K562 (cell line): ENCODE measurements around the gene TEX30. TPM values are rescaled to one million over a fixed set of nuclear protein-coding genes. Genes with fewer than 3 reads are reported as not detected.

Experiments used
- ATAC-seq: fragments of 200-7000 bp; cut with Tn5 transposase; 3 replicates; pipeline ENCODE4 v1.9.1; 2020; ENCODE audit warnings: moderate library complexity
- BruUV-seq: library from RNA; stranded (reverse); fragments of 400-500 nt; replicated peaks from 2 replicates; lab custom pipeline; 2021; lab: Mats Ljungman, UMichigan
- CTCF ChIA-PET: fragments of 300-600 bp; formaldehyde crosslinking; extraction: SDS; loops from one replicate; lab custom pipeline; 2021; ENCODE audit warnings: low intra/inter-chr PET ratio; lab: Yijun Ruan, JAX
- POLR2A ChIA-PET: fragments of 300-600, 350-650 bp; sonication (Branson Sonifier 250); formaldehyde crosslinking; extraction: SDS; loops from one replicate; lab custom pipeline; 2021; ENCODE audit warnings: antibody characterized with exemption, inconsistent platforms; lab: Yijun Ruan, JAX
- DNase-seq, 4 experiments: peaks; one replicate each; pipeline versions ENCODE4 v3.0.0 to v3.0.0-alpha.2; 2011 to 2018; ENCODE audit warnings: low spot score in 3 of 4, mixed read lengths in 3 of 4; ENCODE audit errors: extremely low read depth in 1 of 4
- FAIRE-seq: peaks from 2 replicates; lab custom pipeline; 2011; peaks lifted over from hg19 to GRCh38; lab: Jason Lieb, UNC
- H2AFZ ChIP-seq: 2 replicates; pipeline ENCODE4 v1.6.0; 2011; ENCODE audit warnings: low read depth, low read length, control low read depth, inconsistent platforms
- H3K27ac ChIP-seq: fragments of 200-600 bp; 3 replicates; pipeline ENCODE4 v1.8.0; 2011; ENCODE audit warnings: low read depth, mild to moderate bottlenecking, control low read depth, inconsistent platforms, low read length, moderate library complexity, mixed read lengths; ENCODE audit errors: extremely low read depth
- H3K27me3 ChIP-seq, 2 experiments: fragments of 300-600 bp in 1 of 2; 2 replicates in 1 of 2; 3 replicates in 1 of 2; pipeline versions ENCODE4 v1.6.0 to v1.8.0; 2011; ENCODE audit warnings: inconsistent platforms in 2 of 2, low read length in 2 of 2, mild to moderate bottlenecking in 1 of 2, mixed read lengths in 1 of 2, moderate library complexity in 1 of 2; ENCODE audit not compliant: control insufficient read depth in 2 of 2, insufficient read depth in 2 of 2
- H3K36me3 ChIP-seq: fragments of 300-600 bp; 3 replicates; pipeline ENCODE4 v1.8.0; 2011; ENCODE audit warnings: mild to moderate bottlenecking, low read length, inconsistent platforms; ENCODE audit not compliant: control insufficient read depth, insufficient read depth
- H3K4me1 ChIP-seq, 2 experiments: fragments of 200-600 bp in 1 of 2; replicated peaks in 1 of 2; 2 replicates in 1 of 2; 3 replicates in 1 of 2; pipeline versions ENCODE4 v1.5.1 to v1.8.0; 2011; ENCODE audit warnings: inconsistent platforms in 2 of 2, low read length in 2 of 2, mild to moderate bottlenecking in 1 of 2, mixed read lengths in 1 of 2, moderate library complexity in 1 of 2; ENCODE audit not compliant: control insufficient read depth in 2 of 2, insufficient read depth in 2 of 2
- H3K4me2 ChIP-seq: 2 replicates; pipeline ENCODE4 v1.6.1; 2011; ENCODE audit warnings: low read length, control low read depth, inconsistent platforms, mixed read lengths; ENCODE audit not compliant: insufficient read depth
- H3K4me3 ChIP-seq: fragments of 200-600 bp; sonication (generic), shearing (Covaris generic); 2 replicates; pipeline ENCODE4 v1.5.1; 2016; ENCODE audit warnings: control low read depth, inconsistent platforms
- H3K79me2 ChIP-seq: fragments of 200-600 bp; 3 replicates; pipeline ENCODE4 v1.8.0; 2011; ENCODE audit warnings: low read length, inconsistent platforms; ENCODE audit not compliant: control insufficient read depth, insufficient read depth
- H3K9ac ChIP-seq, 2 experiments: 2 replicates each; pipeline versions ENCODE4 v1.6.0 to v1.6.1; 2011; ENCODE audit warnings: low read depth in 2 of 2, low read length in 2 of 2, control low read depth in 1 of 2, inconsistent platforms in 1 of 2, mild to moderate bottlenecking in 1 of 2, mixed read lengths in 1 of 2; ENCODE audit not compliant: insufficient read depth in 1 of 2
- H3K9me1 ChIP-seq: one replicate; pipeline ENCODE4 v1.6.0; 2011; ENCODE audit warnings: inconsistent platforms, mild to moderate bottlenecking, low read length, moderate library complexity; ENCODE audit not compliant: control insufficient read depth, insufficient read depth
- H3K9me3 ChIP-seq: replicated peaks from 2 replicates; pipeline ENCODE4 v1.5.1; 2011; ENCODE audit warnings: low read depth, low read length, inconsistent platforms; ENCODE audit not compliant: control insufficient read depth, insufficient read depth
- H4K20me1 ChIP-seq: replicated peaks from 2 replicates; pipeline ENCODE4 v1.6.1; 2011; ENCODE audit warnings: low read length, inconsistent platforms, mixed read lengths; ENCODE audit not compliant: control insufficient read depth, insufficient read depth
- ESRRA ChIP-seq: fragments of 450-650 bp; IDR thresholded peaks from 2 replicates; pipeline ENCODE4 v1.6.1; 2014; ENCODE audit warnings: low read depth, mild to moderate bottlenecking, moderate library complexity, borderline replicate concordance
- HIVEP1 ChIP-seq: fragments of 250-450 bp; sonication (Bioruptor Pico); IDR thresholded peaks from 2 replicates; pipeline ENCODE4 v1.4.0; 2020; ENCODE audit warnings: mild to moderate bottlenecking
- HMG20B ChIP-seq: fragments of 250-450 bp; sonication (Bioruptor Pico); IDR thresholded peaks from 2 replicates; pipeline ENCODE4 v1.5.0; 2021; ENCODE audit warnings: mild to moderate bottlenecking
- KAT2B ChIP-seq: IDR thresholded peaks from one replicate; pipeline ENCODE4 v1.6.1; 2012; ENCODE audit warnings: low read depth, mild to moderate bottlenecking, control low read depth, inconsistent platforms, low read length, moderate library complexity
- MAFF ChIP-seq: IDR thresholded peaks from 2 replicates; pipeline ENCODE4 v1.6.1; 2012; ENCODE audit warnings: low read length, improper control_type of control experiment
- PML ChIP-seq: IDR thresholded peaks from 2 replicates; pipeline ENCODE4 v1.6.1; 2012; ENCODE audit warnings: low read length, inconsistent platforms
- POLR3A ChIP-seq: IDR thresholded peaks from 2 replicates; pipeline ENCODE4 v1.6.1; 2011; ENCODE audit warnings: borderline replicate concordance, mild to moderate bottlenecking, moderate library complexity; ENCODE audit not compliant: insufficient read length, insufficient read depth; ENCODE audit errors: extremely low read depth
- RFX7 ChIP-seq: fragments of 250-450 bp; sonication (Bioruptor Pico); IDR thresholded peaks from 2 replicates; pipeline ENCODE4 v1.5.1; 2021; ENCODE audit warnings: mild to moderate bottlenecking
- SMAD3 ChIP-seq: fragments of 450-650 bp; formaldehyde crosslinking; conservative IDR thresholded peaks from 2 replicates; pipeline ENCODE4 v1.4.0; 2020; ENCODE audit warnings: mild to moderate bottlenecking
- SNRNP70 ChIP-seq: fragments of 200-400 bp; formaldehyde crosslinking; optimal IDR thresholded peaks from 2 replicates; pipeline ENCODE3; 2017; ENCODE audit warnings: low read depth, low read length
- ZBTB7A ChIP-seq: IDR thresholded peaks from 2 replicates; pipeline ENCODE4 v1.6.1; 2011; ENCODE audit warnings: low read depth, mild to moderate bottlenecking, low read length, moderate library complexity, borderline replicate concordance; ENCODE audit not compliant: control insufficient read depth
- ZNF444 ChIP-seq: fragments of 250-450 bp; sonication (Bioruptor Pico); IDR thresholded peaks from 2 replicates; pipeline ENCODE4 v1.4.0; 2020; ENCODE audit warnings: mild to moderate bottlenecking, moderate library complexity
- ZNF507 ChIP-seq: conservative IDR thresholded peaks from 2 replicates; pipeline ENCODE4 v1.6.1; 2017; ENCODE audit warnings: missing genetic modification characterization, missing compliant biosample characterization
- WGBS: fragments of 100-300 bp; shearing (Covaris generic); methylation state at CpG from one replicate; pipeline ENCODE4 v1.1.6; 2016; ENCODE audit warnings: low coverage, mixed read lengths; ENCODE audit not compliant: insufficient coverage; ENCODE audit errors: missing lambda C conversion rate; 5-methylcytosine and 5-hydroxymethylcytosine counted together
- in situ Hi-C: fragments of 300-500 bp; cut with MboI; formaldehyde crosslinking; loops from 4 replicates; pipeline ENCODE4 v1.15.0; 2018; ENCODE audit warnings: inconsistent platforms, mixed read lengths
- intact Hi-C: fragments of 100-400 bp; cut with micrococcal nuclease; formaldehyde crosslinking; loops from 2 replicates; pipeline ENCODE4 v1.14.2; 2022
- polyA plus RNA-seq, 8 experiments: library from polyadenylated mRNA; depleted of rRNA in 4 of 8; stranded (reverse) in 5 of 8; unstranded in 3 of 8; fragments of >200 nt; fragmentation: Nextera tagmentation in 2 of 8; fragmentation: Illumina TruSeq in 1 of 8; extraction: Ambion mirVana in 2 of 8; extraction: Trizol in 1 of 8; gene quantifications; 2 replicates each; pipeline versions ENCODE4 v1.2.1 to v1.2.3, GENCODE V29; 2011 to 2014; ENCODE audit warnings: inconsistent platforms in 1 of 8, missing spikeins in 1 of 8
- total RNA-seq, 7 experiments: library from RNA; depleted of rRNA in 6 of 7; stranded (reverse); fragments of >200 nt in 6 of 7; fragmentation: Illumina TruSeq in 2 of 7; extraction: Trizol in 2 of 7; gene quantifications; 2 replicates each; pipeline versions ENCODE4 v1.2.1 to v1.2.3, GENCODE V29; 2011 to 2021; ENCODE audit warnings: low replicate concordance in 1 of 7

Gene TEX30
- total and polyA plus RNA-seq, 9 of the 15 experiments (the other 6 are each of a cell fraction or from before 2014, with no cell fraction given), result 24.1 to 143 (median 37.3) TPM

DNA sequence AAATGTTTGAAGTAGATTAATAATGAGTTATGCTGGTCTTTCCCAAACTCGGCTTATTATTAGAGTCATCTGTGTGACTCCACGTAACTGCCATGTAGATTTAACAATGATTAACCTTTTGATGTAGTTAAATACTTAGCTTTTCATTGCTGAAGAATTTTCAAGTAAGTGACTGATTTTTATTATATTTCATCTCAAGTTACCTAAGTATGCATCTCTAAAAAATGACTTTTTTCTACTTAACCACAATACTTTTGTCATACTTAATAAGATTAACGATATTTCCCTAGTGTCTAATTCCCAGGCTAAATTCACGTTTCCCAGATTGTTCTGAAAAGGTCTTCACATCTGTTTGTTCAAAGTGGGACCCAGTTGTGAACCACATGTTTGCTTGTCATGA lies 43.1 kb upstream of the TEX30 start:
- DNase-seq, result no peak
- H3K9ac ChIP-seq, result no peak overlapping the region
- peaks cover 29% of the 10 kb centered on the region for H3K79me2 ChIP-seq
- H4K20me1 ChIP-seq, result no peaks in the 10 kb centered on the region
- H3K4me2 ChIP-seq, result no peak overlapping the region
- no peak overlapping the region for H2AFZ ChIP-seq
- peaks cover 37% of the 10 kb centered on the region for H3K36me3 ChIP-seq
- no peak for ATAC-seq
- in situ Hi-C loops, result no loop called here
- no TSS peak for BruUV-seq
- no peak overlapping the region for H3K4me3 ChIP-seq
- intact Hi-C loops, result no loop called here
- CTCF ChIA-PET, result no interaction called here
- no peaks in the 10 kb centered on the region for H3K9me3 ChIP-seq
- H3K4me1 ChIP-seq, result no peaks in the 10 kb centered on the region
- FAIRE-seq, result no peak
- POLR2A ChIA-PET, result no interaction called here
- peaks cover 3% of the 10 kb centered on the region for H3K9me1 ChIP-seq
- no peak overlapping the region for H3K27ac ChIP-seq
- 83% methylated on average over 4 of the region's 4 CpGs for WGBS
- TF ChIP-seq SMAD3 (no peak), ZNF507 (no peak), RFX7 (CRISPR knock-in tag) (no peak), HMG20B (CRISPR knock-in tag) (no peak), POLR3A (no peak), MAFF (no peak), PML (no peak), ESRRA (no peak)
- H3K27me3 ChIP-seq, result no peaks in the 10 kb centered on the region

DNA sequence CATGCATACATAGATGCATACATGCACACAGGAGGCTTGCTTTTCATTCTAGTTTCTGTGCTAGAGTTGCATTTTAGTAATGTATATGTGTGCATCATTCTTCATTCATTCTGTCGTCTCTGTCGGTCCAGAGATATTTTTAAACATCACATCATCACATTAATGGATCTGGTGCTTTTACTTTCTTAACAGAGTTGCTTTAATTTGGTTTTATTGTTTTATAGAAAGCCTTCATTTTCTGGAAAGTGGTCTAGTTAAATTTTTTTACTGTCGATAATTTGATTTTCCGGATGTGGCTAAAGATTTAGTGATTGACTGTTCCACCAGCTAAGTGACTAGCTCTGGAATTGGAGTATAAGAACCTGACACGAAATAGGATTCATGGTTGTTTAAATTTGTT lies 42.2 kb upstream of the TEX30 start:
- no peak overlapping the region for H3K4me2 ChIP-seq
- in situ Hi-C loops, result no loop called here
- FAIRE-seq, result no peak
- peaks cover 41% of the 10 kb centered on the region; the same call in 2 of the 3 replicates for H3K36me3 ChIP-seq
- no peaks in the 10 kb centered on the region for H3K27me3 ChIP-seq
- peaks cover 3% of the 10 kb centered on the region for H3K9me1 ChIP-seq
- H3K4me1 ChIP-seq, result no peaks in the 10 kb centered on the region
- DNase-seq, result no peak
- intact Hi-C loops, result no loop called here
- no peak overlapping the region for H3K4me3 ChIP-seq
- peaks cover 32% of the 10 kb centered on the region for H3K79me2 ChIP-seq
- ChIA-PET CTCF (no interaction called here), POLR2A (no interaction called here)
- H3K9me3 ChIP-seq, result 0 out of 2 replicates have a peak, but pooled peaks cover under 1% of the 10 kb centered on the region
- no peaks in the 10 kb centered on the region for H4K20me1 ChIP-seq
- no peak overlapping the region for H3K27ac ChIP-seq
- H3K9ac ChIP-seq, result no peak overlapping the region
- TF ChIP-seq HIVEP1 (CRISPR knock-in tag), result no peak
- no peak for TF ChIP-seq ZBTB7A
- TF ChIP-seq KAT2B, result no peak
- TF ChIP-seq ZNF444 (CRISPR knock-in tag), result no peak
- TF ChIP-seq SNRNP70, result no peak
- BruUV-seq, result no TSS peak
- H2AFZ ChIP-seq, result no peak overlapping the region
- ATAC-seq, result no peak
- 89% methylated on average over 5 of the region's 5 CpGs for WGBS
